ENCODE data around the gene MBD6.

MBD6 gene, protein sequence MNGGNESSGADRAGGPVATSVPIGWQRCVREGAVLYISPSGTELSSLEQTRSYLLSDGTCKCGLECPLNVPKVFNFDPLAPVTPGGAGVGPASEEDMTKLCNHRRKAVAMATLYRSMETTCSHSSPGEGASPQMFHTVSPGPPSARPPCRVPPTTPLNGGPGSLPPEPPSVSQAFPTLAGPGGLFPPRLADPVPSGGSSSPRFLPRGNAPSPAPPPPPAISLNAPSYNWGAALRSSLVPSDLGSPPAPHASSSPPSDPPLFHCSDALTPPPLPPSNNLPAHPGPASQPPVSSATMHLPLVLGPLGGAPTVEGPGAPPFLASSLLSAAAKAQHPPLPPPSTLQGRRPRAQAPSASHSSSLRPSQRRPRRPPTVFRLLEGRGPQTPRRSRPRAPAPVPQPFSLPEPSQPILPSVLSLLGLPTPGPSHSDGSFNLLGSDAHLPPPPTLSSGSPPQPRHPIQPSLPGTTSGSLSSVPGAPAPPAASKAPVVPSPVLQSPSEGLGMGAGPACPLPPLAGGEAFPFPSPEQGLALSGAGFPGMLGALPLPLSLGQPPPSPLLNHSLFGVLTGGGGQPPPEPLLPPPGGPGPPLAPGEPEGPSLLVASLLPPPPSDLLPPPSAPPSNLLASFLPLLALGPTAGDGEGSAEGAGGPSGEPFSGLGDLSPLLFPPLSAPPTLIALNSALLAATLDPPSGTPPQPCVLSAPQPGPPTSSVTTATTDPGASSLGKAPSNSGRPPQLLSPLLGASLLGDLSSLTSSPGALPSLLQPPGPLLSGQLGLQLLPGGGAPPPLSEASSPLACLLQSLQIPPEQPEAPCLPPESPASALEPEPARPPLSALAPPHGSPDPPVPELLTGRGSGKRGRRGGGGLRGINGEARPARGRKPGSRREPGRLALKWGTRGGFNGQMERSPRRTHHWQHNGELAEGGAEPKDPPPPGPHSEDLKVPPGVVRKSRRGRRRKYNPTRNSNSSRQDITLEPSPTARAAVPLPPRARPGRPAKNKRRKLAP

DNA sequence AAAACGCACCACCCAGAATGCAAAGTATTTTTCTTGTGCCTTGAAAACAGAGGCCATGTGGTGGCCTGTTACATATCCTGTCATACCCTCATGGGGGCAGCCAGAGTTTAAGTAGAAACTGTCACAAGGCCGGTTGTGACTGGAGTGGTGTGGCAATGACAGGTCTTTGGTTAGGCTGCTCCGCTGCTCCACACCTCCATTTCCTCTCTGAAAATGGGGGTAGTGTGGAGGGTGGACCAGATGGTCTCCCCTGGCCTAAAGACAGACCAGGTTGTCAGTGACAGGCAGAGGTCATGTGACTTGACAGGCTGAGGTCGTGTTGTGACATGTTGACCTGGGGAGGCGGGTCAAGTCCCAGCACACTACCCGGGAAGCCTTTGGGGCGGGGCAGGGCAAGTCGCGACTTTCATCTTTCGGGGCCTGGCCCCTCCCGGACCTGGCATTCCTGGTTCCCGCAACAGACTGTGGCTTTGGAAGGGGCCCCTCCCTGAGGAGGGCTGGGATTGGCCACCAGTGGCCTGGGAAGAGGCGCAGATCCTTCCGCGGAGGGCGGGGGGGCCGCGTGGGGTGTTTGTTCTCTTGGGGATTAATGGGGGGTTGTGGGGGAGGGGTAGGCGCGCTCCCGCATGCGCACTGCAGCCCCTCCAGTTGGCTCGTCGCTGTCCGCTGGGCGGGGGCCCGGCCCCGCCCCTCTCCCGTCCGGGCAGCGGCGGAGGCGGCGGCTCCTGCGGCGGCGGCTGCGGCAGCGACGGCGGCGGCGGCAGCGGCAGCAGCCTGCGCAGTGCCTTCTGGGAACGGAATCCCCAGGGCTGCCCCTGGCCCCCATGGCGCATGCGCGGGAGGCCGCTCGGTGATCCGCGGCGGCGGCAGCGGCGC, at the start of gene MBD6:
Gene MBD6, plus strand, starts transcription at position 814 of the 876 bp plus-strand sequence. CDS start 1,480 bp downstream, outside the sequence.
- DNase-seq (ENCODE audit: low read depth): peak; percentile 88

DNA sequence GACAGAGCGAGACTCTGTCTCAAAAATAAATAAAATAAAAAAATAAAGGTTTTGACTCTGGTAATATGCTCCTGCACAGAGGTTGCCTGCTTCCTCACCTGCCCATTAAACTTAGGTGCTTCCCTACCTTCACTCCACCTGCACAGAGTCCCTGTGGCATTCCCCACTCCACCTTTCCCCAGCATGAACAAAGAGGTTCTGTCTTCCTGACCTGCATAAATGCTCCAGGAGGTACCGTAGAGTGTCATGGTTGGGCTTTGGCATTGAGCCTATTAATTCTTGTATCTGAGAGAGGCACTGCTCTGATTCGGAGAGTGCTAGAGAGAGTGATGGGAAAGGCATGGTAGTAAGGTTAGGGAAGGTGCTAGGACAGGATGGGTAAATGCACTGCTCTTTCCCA, 49.2 kb upstream of the MBD6 start:
- DNase-seq (ENCODE audit: low read depth): no peak

DNA sequence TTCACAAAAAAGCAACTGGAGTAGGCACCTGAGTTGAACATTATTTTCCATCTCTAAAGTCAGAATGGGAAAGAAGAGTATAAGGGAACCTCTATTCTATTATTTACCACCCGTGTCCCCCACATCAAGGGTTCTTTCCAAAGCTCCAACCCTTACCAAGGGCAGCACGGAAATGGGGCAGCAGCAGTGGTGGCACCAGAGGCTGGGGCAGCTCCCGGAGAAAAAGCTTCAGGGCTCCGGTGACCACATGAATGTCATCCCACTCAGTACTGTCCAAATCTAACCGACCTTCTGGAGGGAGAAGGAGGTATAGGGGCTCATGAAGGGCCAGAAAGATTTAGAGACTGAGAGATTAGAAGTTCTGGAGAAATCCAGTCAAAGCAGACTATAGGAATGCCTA, 48.7 kb upstream of the MBD6 start:
- no peak for DNase-seq (ENCODE audit: low read depth)

DNA sequence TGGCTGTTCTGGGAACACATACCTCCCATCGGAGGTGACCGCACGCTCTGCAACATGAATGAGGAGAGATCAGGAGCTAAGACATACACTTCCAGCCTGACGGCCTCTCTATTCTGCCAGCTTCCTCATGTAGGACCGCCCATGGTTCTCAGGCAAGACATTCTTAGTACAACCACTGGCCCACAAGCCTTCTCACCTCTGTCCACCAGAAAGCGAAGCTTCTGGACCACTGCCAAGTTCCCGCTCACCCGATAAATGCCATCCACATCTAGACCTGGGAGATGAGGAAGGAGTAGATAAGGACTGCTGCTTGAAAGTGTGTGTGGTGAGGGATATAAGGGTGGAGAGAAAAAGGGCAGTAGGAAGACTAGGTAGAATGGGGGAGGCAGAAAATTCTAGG, 48.2 kb upstream of the MBD6 start:
- no peak for DNase-seq (ENCODE audit: low read depth)

DNA sequence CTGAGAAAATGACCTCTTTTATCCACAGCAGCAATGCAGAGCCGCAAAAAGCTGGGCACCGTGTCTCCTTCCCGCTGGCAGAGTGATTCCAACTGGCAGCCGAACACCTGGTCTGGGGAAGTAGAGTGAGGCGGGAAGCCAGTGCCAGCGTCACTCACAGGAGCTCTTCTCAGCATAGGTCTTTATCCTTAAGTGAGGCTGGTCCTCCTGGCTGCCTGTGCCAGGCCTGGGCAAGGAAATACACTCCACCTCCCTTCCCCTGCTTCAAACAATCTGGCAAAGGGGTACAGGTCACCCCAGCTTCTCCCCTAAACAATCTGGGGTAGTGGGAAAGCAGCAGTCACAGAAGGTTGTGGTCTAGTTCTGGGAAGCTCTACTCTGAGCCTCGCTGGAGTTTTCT, 47.8 kb upstream of the MBD6 start:
- DNase-seq (ENCODE audit: low read depth): no peak

DNA sequence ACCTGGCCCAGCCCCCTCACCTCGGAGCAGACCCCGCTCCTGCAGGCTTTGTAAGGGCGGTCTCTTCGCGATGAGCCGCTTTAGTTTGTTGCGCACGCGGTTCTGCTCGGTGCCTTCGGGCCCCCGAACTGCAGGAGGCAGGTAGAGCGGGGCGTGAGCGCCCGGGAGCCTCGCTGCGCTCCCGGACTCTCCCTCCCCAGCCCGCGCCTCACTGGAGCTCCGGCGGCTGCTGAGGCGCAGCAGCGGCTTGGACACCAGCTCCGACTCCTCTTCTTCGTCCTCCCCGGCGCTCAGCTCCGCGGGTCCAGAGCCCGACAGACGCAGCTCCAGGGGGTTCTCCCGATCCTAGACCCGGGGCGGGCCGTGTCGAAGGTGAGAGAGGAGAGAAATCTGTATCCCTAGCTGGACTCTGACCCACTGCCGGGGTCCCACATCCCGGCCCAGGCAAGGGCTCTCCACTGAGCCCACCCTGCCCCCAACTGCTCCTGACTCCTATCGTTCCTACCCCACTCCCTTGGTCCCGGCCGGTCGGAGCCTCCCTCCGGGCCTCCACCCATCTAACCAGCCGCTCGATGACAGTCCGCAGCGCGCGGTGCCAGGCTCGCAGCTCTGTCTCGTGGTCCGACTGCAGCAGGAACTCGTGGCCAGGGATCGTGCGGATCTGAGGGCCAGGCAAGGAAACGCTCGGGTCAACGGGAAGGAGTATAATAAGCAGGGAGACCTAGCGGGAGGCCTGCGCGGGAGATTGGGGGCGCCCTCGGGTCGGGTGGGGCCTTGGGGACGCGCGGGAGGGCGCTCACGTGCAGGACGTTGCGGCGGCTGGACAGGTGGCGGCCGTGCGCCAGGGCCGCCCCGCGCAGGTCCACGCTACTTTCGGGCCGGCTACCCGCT, 47.1 kb upstream of the MBD6 start:
- DNase-seq (ENCODE audit: low read depth): no peak

DNA sequence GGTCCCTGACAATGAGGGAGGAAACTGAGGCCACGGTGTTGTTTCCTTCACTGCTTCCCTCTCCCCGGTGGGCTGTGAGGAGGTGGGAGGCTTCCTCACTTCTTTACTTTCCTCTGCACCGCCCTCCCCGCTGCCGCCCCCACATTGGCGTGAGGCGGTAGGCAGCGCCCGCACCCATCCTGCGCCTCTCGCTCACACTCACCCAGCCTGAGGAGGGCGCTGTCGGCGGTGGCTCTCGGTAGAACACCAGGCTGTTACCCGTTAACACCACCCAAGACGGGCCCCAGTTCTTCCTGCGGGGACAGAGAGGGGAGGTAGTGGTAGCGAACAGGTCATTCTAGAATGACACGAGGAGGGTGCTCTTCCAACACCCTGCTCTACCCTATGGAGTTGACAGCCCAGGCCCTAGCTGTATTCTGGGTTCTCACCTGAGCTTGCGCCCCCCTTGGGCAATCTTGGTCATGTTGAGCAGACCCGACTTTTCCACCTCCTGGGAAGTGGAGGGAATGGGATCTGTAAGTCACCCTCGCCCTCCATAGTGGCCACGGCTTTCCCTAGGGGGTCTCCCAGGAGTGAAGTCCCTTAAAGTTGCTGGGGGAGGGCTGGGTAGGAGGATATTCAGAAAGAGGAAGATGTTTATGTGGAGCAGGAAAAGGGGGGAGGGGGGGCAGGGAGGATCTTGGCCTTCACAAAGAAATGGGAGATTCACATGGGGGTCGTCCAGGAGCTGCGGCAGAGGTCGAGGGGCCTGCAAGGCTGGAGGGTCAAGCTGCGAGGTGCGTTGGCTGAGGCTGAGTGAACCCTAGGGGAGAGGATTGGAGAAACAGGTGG, 46.2 kb upstream of the MBD6 start:
- DNase-seq (ENCODE audit: low read depth): no peak

DNA sequence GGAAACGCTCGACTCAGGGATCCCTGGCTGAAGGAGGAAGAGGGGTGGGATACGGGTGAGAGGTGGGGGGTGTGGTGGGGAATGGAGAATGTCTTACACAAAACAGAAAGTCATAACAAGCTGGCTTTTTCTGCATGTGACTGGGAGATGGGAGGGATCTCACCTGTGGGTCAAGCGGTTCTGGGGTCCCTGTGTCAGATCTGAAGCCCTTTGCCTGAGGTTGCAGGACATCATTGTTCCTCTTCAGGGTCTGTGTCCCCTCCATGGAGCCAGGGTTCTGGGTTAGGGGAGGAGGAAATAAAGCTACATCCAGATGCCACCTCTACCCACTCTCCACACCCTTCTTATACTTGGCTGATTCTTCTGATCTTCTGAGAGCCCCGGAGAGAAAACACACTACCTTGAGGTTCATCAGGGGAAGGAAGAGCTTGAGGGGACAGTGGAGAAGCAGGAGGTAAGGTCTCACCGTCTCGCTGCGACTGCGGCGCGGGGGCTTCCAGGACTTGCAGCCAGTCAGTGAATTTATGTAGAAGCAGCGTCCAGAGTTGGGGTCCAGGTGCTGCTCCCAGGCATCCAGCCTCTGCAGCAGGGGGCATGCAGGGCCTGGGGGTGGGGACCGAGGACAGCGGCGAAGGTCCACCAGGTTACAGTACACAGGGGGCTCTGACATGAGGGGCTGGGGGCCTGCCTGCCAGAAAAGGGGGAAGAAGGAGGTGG, 45.5 kb upstream of the MBD6 start:
- no peak for DNase-seq (ENCODE audit: low read depth)

DNA sequence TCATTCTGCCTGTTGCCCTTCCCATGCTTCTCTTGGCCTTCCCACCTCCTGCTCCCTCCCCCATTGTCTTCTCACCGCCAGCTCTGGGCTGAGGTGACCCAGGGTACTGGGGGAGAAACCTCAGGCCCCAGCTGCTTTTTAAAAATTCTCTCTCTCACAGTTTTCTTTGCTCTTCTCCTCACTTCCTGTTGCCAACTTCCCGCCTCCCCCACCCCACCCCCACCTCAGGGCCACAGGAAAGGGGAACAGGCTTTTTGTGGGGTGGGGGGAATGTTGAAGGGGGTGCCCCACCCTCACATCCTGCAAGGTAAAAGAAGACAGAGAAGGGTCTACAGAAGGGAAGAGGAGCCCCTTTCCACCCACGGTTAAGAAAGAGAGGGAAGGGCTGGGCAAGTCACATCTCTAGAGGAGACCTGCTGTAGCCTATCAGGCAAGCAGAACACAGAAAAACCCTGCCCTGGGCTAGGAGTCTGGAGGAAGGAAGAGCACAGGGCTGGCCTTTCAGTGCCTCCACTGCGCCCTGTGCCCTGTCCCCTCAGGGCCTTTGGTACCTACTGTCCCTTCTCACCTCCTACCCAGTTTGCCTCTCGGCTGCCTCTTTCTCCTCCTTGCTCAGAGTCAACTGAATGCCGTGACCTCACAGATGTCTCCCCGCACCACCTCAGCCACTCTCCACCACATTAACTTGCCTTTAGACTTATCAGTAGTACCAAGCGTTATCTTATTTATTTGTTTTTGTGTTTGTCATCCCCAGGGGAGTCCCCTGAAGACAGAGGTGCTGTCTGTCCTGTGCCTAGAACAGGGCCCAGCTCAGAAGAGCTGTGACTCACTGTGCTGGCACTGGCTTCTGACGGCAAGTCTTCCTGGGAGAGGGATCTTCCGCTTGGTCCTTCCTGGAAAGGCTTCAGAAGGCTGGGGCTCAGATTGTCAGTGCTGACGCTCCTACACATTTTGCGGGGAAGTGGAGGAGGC, 44.6 kb upstream of the MBD6 start:
- DNase-seq (ENCODE audit: low read depth): no peak

DNA sequence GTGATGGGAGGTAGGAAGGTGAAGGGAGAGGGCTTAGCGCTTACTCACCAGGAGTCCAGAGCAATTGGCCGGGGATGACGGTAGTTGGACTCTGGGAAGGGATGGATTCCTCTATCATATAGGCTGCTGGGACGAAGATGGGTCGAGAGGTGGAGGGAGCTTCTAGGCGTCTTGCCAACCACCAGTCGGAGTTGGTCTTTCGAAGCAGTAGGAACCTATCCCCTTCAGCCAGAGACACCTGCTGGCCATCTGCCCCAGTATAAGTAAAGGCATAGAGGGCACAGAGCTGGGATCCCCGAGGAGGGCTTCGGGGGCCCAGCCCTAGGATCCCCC, 43.6 kb upstream of the MBD6 start:
- no peak for DNase-seq (ENCODE audit: low read depth)

DNA sequence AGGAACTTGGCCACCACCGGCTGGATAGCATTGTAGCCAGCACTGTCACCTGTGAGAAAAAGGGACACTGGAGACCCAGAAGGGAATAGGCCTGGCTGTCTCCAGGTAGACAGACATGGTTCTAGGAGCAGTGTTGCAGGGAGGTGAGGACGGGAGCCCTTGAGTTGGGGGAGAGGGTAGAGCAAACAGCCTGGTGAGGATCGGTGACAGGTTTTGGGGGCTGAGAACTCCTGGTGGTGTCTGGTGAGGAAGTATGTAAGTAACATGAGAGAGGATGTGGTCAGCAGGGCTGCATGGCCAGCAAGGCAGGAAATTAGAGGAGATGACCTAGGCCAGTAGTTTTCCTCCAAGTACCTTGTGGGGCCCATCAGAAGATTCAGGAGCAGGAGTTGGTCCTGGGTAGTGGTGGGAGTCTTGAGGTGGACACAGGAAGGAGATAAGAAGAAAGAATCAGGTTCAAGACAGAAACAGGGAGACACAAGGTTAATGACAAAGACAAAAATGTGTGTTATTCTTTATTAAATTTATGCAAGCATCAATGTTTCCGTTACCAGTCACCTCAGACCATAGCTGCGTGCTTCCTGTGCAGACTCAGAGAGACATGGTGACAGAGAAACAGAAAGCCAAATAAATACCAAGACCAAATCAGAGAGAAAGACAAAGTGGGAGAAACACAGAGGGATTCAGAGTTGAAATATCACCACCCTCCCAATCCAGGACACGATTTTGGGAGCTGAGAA, 43.1 kb upstream of the MBD6 start, which contains the start of gene ARHGAP9:
Gene ARHGAP9, minus strand, starts transcription at position 491 of the 740 bp plus-strand sequence. Its CDS starts 460 bp downstream, at position 31.
- no peak for DNase-seq (ENCODE audit: low read depth)

DNA sequence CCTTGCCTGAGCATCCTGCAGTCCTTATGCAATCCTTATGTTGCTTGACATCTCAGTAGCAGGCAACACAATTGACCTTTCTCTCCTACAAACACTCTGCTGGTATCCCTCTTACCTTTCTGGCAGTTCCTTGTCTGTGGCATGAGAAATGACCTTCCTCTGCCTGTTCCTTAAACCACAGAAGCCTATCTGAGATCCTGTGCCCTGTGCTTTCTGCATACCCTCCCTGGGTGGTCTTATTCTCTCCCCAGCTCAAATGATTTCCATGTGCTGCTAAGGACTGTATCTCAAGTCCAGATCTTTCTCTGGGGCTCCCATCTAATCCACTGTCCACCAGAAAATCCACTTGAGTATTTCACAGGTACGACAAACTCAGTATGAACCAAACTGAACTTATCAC, 41.0 kb upstream of the MBD6 start:
- no peak for DNase-seq (ENCODE audit: low read depth)

DNA sequence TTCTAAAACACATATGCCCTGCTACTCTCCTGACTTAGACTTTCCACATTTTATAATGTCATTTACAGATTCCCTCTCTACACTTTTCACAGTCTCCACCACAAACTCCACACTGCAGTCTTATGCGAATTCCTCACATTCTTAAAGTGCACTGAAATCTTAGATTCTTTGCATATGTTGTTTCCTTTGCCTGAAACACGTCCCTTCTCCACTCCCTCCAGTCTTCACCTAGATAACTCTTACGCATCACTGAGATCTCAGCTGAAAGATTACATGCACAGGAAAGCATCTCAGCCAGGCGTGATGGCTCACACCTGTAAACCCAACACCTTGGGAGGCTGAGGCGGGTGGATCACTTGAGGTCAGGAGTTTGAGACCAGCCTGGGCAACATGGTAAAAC, 39.2 kb upstream of the MBD6 start:
- no peak for DNase-seq (ENCODE audit: low read depth)

DNA sequence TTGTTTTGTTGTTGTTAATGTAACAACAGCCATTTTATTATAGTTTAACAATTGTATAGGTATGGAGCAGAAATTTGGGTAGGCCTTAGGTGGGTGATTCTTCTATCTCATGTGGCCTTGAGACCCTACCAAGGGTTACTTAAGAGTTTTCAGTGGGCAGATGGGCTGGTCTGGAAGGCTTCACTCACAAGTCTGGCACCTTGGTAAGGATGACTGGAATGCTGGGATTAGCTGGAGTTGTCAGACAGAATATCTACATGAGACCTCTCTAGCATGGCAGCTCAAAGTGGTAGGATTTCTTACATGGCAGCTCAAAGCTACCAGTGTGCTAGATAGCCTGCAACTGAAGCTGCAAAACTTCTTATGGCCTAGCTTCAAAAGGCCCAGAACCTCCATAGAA, 36.9 kb upstream of the MBD6 start:
- DNase-seq (ENCODE audit: low read depth): no peak

DNA sequence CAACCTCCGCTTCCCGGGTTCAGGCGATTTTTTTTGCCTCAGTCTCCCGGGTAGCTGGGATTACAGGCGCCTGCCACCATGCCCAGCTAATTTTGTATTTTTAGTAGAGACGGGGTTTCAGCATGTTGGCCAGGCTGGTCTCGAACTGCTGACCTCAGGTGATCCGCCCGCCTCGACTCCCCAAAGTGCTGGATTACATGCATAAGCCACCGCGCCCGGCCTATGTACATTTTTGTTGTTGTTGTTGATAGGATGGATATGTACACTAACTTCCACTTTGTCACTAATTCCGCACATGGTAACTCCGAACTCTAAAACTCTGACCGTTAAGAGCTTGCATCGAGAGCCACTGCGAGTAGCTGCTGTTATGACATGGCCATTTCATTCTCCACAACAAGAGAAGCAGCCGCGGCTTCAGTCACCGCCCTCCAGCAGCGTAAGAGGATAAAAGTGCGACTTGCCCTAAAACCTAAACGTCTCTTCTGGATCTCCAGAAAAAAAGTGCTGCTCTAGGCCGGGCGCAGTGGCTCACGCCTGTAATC, 35.5 kb upstream of the MBD6 start:
- no peak for DNase-seq (ENCODE audit: low read depth)

DNA sequence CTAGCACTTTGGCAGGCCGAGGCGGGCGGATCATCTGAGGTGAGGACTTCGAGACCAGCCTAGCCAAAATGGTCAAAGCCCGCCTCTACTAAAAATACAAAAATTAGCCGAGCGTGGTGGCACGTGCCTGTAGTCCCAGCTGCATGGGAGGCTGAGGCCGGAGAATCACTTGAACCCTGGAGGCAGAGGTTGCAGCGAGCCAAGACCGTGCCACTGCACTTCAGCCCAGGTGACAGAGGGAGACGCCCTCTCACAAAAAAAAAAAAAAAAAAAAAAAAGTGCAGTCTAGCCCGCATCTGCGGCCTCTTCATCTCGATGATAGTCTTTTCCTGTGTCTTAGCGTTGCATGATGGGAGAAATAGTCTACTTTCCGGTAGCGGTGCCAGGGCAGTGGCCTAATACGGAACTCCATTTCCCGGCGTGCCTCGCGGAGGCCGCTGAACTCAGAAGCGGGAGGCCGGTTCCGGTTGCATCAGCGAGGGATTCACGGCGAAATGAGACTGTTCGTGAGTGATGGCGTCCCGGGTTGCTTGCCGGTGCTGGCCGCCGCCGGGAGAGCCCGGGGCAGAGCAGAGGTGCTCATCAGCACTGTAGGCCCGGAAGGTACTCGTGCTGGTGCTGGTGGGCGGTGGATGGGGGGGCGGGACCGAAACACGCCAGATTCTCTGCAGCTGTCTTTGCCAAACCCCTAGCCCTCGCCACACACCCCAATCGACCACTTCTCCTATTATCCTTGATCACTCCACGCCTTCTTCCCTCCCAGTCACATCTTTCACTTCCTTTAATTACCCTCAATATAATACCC, 34.8 kb upstream of the MBD6 start, which contains the start of gene MARS1:
Gene MARS1, plus strand, starts transcription at position 472 of the 805 bp plus-strand sequence. Its CDS starts 23 bp downstream, at position 495.
- DNase-seq (ENCODE audit: low read depth): peak; percentile 89

Data from CMK (cell line).